ENCODE data around the gene CHN2.

Gene CHN2

DNA sequence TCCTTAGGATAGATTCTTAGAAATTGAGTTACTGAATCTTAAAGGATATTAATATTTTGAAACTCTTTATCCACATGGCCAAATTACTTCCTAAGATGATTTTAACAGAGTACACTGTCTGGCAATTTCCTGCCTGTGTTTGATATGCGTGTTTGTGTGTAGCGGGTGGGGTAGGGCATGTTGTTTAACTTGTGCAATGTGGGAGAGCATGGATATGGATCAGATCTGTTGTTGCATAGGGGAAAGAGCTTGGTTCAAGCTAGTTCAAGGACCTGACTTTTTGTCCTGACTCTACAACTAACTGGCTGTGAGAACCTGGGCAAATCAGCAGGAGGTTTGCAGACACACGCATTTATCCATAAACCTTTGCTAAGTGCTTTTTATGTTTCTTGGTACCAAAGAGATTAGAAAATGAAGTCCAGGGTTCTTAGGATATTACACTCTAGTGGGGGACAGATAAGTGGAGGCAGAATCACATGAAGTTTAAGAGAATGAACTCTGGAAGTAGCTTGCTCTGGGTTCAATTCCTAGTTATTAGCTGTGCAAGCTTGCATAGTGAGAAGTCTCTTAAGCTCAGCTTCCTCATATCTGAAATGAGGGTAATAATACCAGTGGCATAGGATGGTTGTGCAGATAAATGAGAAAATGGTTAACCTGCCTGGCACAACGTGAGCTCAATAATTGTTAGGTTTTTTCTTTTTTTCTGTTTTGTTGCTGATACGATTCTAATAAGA lies 272.8 kb downstream of the CHN2 start:
- no peak for DNase-seq (ENCODE audit: low read depth)
- TF ChIP-seq, protein P1, sequence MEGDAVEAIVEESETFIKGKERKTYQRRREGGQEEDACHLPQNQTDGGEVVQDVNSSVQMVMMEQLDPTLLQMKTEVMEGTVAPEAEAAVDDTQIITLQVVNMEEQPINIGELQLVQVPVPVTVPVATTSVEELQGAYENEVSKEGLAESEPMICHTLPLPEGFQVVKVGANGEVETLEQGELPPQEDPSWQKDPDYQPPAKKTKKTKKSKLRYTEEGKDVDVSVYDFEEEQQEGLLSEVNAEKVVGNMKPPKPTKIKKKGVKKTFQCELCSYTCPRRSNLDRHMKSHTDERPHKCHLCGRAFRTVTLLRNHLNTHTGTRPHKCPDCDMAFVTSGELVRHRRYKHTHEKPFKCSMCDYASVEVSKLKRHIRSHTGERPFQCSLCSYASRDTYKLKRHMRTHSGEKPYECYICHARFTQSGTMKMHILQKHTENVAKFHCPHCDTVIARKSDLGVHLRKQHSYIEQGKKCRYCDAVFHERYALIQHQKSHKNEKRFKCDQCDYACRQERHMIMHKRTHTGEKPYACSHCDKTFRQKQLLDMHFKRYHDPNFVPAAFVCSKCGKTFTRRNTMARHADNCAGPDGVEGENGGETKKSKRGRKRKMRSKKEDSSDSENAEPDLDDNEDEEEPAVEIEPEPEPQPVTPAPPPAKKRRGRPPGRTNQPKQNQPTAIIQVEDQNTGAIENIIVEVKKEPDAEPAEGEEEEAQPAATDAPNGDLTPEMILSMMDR (IDR thresholded peaks at IDR 0.05; ENCODE audit: insufficient read depth, low read depth, low read length, missing control alignments), result no peak
- no peak overlapping the region for H3K4me3 ChIP-seq (ENCODE audit: low read depth, low read length)

DNA sequence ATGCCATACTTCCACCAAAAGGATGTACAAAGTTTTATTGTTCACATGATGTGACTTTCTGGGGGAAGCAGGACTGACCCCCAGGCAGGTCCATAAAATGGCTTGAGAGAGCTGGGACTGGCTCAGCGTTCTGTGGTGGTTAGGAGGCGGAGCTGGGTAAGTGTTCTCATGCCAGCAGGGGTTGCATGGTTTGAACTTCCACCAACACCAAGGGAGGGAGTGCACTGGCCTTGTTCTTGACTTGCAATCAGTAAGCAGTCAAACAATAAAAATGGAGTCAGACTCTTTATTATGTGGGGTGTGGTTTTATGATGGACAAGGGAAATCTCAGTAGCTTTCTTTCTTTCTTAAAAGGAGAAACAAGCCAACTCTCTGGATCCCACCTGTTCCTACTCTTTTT lies 273.6 kb downstream of the CHN2 start:
- no peak for DNase-seq (ENCODE audit: low read depth)
- no peak overlapping the region for H3K4me3 ChIP-seq (ENCODE audit: low read depth, low read length)
- TF ChIP-seq, protein P1 (IDR thresholded peaks at IDR 0.05; ENCODE audit: insufficient read depth, low read depth, low read length, missing control alignments), result no peak

DNA sequence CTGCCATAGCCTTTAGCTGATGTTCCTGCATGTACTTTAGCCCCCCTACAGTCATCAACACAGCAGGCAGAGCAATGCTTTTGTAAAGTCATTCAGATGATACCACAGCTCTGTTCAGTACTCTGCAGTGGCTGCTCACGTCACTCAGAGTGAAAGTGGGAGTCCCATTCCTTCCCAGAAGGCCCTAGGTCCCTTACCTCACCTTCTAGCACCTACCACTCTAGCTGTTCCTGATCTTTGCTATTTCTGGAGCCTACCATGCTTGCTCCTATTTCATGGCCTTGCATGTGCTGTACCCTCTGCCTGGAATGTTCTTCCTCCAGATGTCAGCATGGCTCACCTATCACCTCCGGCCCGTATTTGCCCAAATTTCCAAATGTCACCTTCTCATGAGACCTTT lies 274.7 kb downstream of the CHN2 start:
- TF ChIP-seq, protein P1 (IDR thresholded peaks at IDR 0.05; ENCODE audit: insufficient read depth, low read depth, low read length, missing control alignments), result no peak
- DNase-seq (ENCODE audit: low read depth), result no peak
- no peak overlapping the region for H3K4me3 ChIP-seq (ENCODE audit: low read depth, low read length)

DNA sequence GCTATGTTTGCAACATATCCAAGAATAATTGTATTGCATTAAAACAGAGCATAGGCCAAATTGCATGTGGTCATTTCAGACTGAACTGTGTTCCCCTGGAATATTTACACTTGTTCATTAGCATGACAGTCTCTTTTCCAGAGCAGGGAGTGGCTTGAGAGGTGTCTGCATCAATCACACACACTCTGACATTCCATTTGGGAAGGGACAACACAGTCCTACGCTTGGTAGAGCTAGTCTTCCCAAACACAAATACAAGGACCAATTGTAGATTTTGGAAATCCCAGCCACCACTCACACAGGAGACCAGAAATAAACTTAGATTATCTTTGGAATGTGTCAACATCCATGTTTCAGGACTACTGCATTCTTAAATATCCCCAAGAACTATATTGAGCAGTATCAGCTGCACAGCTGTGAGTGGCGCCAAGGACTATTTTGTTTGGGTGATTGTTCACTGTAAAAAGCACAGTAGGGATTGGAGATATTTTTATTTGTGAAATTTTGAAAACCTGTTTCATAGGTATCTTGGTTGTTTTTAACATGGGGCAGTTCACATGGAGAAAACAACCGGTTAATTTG lies 275.5 kb downstream of the CHN2 start:
- no peak for DNase-seq (ENCODE audit: low read depth)
- H3K4me3 ChIP-seq (ENCODE audit: low read depth, low read length), result no peak overlapping the region
- TF ChIP-seq, protein P1 (IDR thresholded peaks at IDR 0.05; ENCODE audit: insufficient read depth, low read depth, low read length, missing control alignments), result no peak

DNA sequence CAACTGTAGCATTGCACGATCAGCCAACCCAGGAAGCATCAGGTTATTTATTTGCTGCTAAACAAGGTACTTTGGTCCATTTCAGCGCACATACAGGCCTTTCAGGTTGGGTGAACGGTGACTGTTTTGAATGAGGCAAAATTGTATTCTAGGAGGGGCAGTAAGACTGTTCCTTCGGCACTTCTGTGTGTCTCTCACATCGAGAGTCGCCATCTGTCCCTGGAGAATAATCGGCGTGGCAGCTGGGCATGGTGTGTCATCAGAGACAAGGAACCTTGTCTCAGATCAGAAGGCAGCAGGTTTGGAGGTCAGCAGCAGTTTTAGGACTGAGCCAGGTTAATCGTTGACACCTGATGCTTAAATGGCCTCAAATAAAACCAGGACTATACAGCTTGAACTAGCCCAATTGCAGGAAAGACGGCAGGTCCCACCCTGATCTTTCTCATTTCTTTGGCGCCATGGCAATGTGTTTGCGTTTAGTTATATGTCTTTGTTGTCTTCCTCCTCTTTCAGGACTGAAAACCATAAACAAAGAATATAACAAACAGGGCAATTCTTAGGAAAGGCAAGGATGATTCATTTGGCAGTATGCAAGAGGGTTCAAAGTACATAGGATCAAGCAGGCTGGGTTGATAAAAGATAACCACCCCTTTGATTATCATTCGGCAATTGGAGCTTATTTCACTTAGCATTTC lies 277.0 kb downstream of the CHN2 start:
- TF ChIP-seq, protein P1 (IDR thresholded peaks at IDR 0.05; ENCODE audit: insufficient read depth, low read depth, low read length, missing control alignments), result no peak
- H3K4me3 ChIP-seq (ENCODE audit: low read depth, low read length), result no peak overlapping the region
- DNase-seq (ENCODE audit: low read depth), result no peak

DNA sequence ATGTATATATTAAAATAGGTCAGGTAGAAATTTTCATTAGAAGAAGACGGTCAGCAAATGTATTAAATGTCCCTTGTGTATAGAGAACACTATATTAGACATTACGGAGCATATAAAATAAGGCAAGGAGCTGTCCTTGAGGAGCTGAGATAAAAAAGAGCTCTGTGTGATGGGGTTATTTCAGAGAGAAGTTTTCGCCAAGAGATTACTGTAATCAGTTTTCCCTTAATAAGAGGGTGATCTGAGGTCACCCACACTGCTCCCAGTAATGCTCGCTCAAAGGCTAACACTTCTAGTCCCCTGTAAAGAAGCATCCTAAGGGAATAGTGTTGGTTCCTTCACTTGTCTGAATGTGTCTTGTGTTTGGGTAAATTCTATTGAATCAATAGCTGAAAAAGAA lies 282.3 kb downstream of the CHN2 start:
- TF ChIP-seq, protein P1 (IDR thresholded peaks at IDR 0.05; ENCODE audit: insufficient read depth, low read depth, low read length, missing control alignments), result no peak
- no peak for DNase-seq (ENCODE audit: low read depth)
- no peak overlapping the region for H3K4me3 ChIP-seq (ENCODE audit: low read depth, low read length)

All from GM12865 (cell line).